ENCODE data around the gene RABAC1. TPM values are rescaled to one million over a fixed set of nuclear protein-coding genes. Genes with fewer than 3 reads are reported as not detected.

Gene RABAC1
- total and polyA plus RNA-seq, 2 of the 13 experiments (the other 11 are each of a cell fraction or from before 2014, with no cell fraction given) = 37.4 to 74.0 TPM

- POLR2A ChIA-PET = no interaction called here
- H4K20me1 ChIP-seq (ENCODE audit: insufficient read depth, low read length) = no peaks in the 10 kb centered on the region
- no peaks in the 10 kb centered on the region for H3K9me3 ChIP-seq (ENCODE audit: low read length)
- 3% methylated on average over 30 of the region's 49 CpGs for WGBS (ENCODE audit: low lambda C conversion rate)
- intact Hi-C loops (cut with micrococcal nuclease; ENCODE audit: unreplicated experiment) = no loop called here
- H3K27ac ChIP-seq (ENCODE audit: extremely low read length, insufficient read depth, low read length) = no peak within 1 kb of the TSS
- peak; percentile 16; the same call in 1 of the 3 replicates for ATAC-seq
- H3K4me2 ChIP-seq (ENCODE audit: low read depth, low read length) = peak within 1 kb of the TSS; percentile 77
- no peaks in the 10 kb centered on the region for H3K36me3 ChIP-seq (replicated peaks in 1 of 2; ENCODE audit: control insufficient read depth in 1 of 2, insufficient read depth in 2 of 2, low read length in 2 of 2)
- TF ChIP-seq TOPORS (CRISPR knock-in tag; IDR thresholded peaks at IDR 0.05) = no peak
- TF ChIP-seq ZNF263 (CRISPR knock-in tag; IDR thresholded peaks at IDR 0.05) = peak; percentile 89
- no peak for FAIRE-seq
- BruUV-seq (replicated peaks) = no TSS peak
- in situ Hi-C loops (cut with HindIII; ENCODE audit: extremely low pct_ligation_motif_present, low pct_unique_long_range_greater_than_20kb) = no loop called here
- no peak within 1 kb of the TSS for H3K9ac ChIP-seq (ENCODE audit: insufficient read depth, low read depth, low read length)
- H3K79me2 ChIP-seq (ENCODE audit: insufficient read depth, low read length) = no peaks in the 10 kb centered on the region
- H3K4me1 ChIP-seq (ENCODE audit: insufficient read depth, low read length) = peaks cover 11% of the 10 kb centered on the region
- no peak for DNase-seq (ENCODE audit: low spot score)
- H3K4me3 ChIP-seq (replicated peaks in 1 of 3; ENCODE audit: insufficient read depth in 1 of 3, low read depth in 2 of 3, low read length in 3 of 3) = peak within 1 kb of the TSS; percentile 26 to 68 (median 54); a peak in 5 of 6 replicates
- CTCF ChIA-PET (ENCODE audit: low intra/inter-chr PET ratio, low total read pairs) = no interaction called here
- no peak within 1 kb of the TSS for H2AFZ ChIP-seq (ENCODE audit: low read length)
- peaks cover 7 to 87% of the 10 kb centered on the region in 2 experiments for H3K27me3 ChIP-seq (ENCODE audit: control insufficient read depth in 1 of 2, insufficient read depth in 2 of 2, low read length in 2 of 2)
Observed at GRCh38 chr19:41928221-41928683, 30.9 kb downstream of the RABAC1 start, which contains the start of gene ERFL. TSS of gene ERFL (minus strand) at chr19:41928449. CDS start at chr19:41912919, 15,530 bp downstream.

- no peak overlapping the region for H2AFZ ChIP-seq (ENCODE audit: low read length)
- 11% methylated on average over 39 of the region's 43 CpGs for WGBS (ENCODE audit: low lambda C conversion rate)
- peak overlapping the region; percentile 26 to 68 (median 54); a peak in 5 of 6 replicates for H3K4me3 ChIP-seq (replicated peaks in 1 of 3; ENCODE audit: insufficient read depth in 1 of 3, low read depth in 2 of 3, low read length in 3 of 3)
- H4K20me1 ChIP-seq (ENCODE audit: insufficient read depth, low read length) = no peaks in the 10 kb centered on the region
- no peak for ATAC-seq
- no peaks in the 10 kb centered on the region for H3K36me3 ChIP-seq (replicated peaks in 1 of 2; ENCODE audit: control insufficient read depth in 1 of 2, insufficient read depth in 2 of 2, low read length in 2 of 2)
- peak overlapping the region; percentile 77 for H3K4me2 ChIP-seq (ENCODE audit: low read depth, low read length)
- in situ Hi-C loops (cut with HindIII; ENCODE audit: extremely low pct_ligation_motif_present, low pct_unique_long_range_greater_than_20kb) = no loop called here
- no TSS peak for BruUV-seq (replicated peaks)
- H3K79me2 ChIP-seq (ENCODE audit: insufficient read depth, low read length) = no peaks in the 10 kb centered on the region
- peaks cover 11% of the 10 kb centered on the region for H3K4me1 ChIP-seq (ENCODE audit: insufficient read depth, low read length)
- peaks cover 7 to 87% of the 10 kb centered on the region in 2 experiments for H3K27me3 ChIP-seq (ENCODE audit: control insufficient read depth in 1 of 2, insufficient read depth in 2 of 2, low read length in 2 of 2)
- intact Hi-C loops (cut with micrococcal nuclease; ENCODE audit: unreplicated experiment) = no loop called here
- no peak overlapping the region for H3K27ac ChIP-seq (ENCODE audit: extremely low read length, insufficient read depth, low read length)
- DNase-seq (ENCODE audit: low spot score) = no peak
- no peak for FAIRE-seq
- H3K9me3 ChIP-seq (ENCODE audit: low read length) = no peaks in the 10 kb centered on the region
- ChIA-PET POLR2A (no interaction called here), CTCF (ENCODE audit: low intra/inter-chr PET ratio, low total read pairs) (no interaction called here)
- no peak overlapping the region for H3K9ac ChIP-seq (ENCODE audit: insufficient read depth, low read depth, low read length)
- TF ChIP-seq U2AF1 (optimal IDR thresholded peaks at IDR 0.05; ENCODE audit: low read depth, low read length) (no peak), PTBP1 (IDR thresholded peaks at IDR 0.05; ENCODE audit: low read depth, low read length, poor library complexity, severe bottlenecking) (no peak), ZBTB33 (CRISPR knock-in tag; IDR thresholded peaks at IDR 0.05) (no peak), HIC2 (CRISPR knock-in tag; IDR thresholded peaks at IDR 0.05; ENCODE audit: low read depth) (no peak), DNMT1 (CRISPR knock-in tag; IDR thresholded peaks at IDR 0.05) (no peak), HMG20A (CRISPR knock-in tag; IDR thresholded peaks at IDR 0.05; ENCODE audit: borderline replicate concordance) (no peak), FOXA1 (IDR thresholded peaks at IDR 0.05) (no peak), FOXA1 (CRISPR knock-in tag; IDR thresholded peaks at IDR 0.05) (no peak), PBX2 (CRISPR knock-in tag; IDR thresholded peaks at IDR 0.05) (no peak), MXD3 (CRISPR knock-in tag; IDR thresholded peaks at IDR 0.05) (no peak), CAMTA2 (CRISPR knock-in tag; IDR thresholded peaks at IDR 0.05; ENCODE audit: borderline replicate concordance) (no peak)
Observed at GRCh38 chr19:41927497-41928192, 31.5 kb downstream of the RABAC1 start.

Measured in HepG2 (cell line).